GM12892 (cell line): ENCODE results near the gene PTGS1.
"Not testable (repeated sequence)": the region's sequence is repeated elsewhere in the genome, so short reads cannot be mapped to it uniquely, and the experiment has no call there.

Source experiments
- DNase-seq: peaks from one replicate; pipeline ENCODE4 v3.0.0; 2011; ENCODE audit not compliant: insufficient read length
- FAIRE-seq: peaks from 2 replicates; lab custom pipeline; 2011; peaks lifted over from hg19 to GRCh38; lab: Jason Lieb, UNC
- POLR2A ChIP-seq: IDR thresholded peaks from 2 replicates; pipeline ENCODE4 v1.6.1; 2011; ENCODE audit warnings: low read depth, low read length, control low read depth
- POLR2AphosphoS5 ChIP-seq: IDR thresholded peaks from 2 replicates; pipeline ENCODE4 v1.6.1; 2011; ENCODE audit warnings: low read depth, low read length, control low read depth
- TAF1 ChIP-seq: IDR thresholded peaks from 2 replicates; pipeline ENCODE4 v1.6.1; 2011; ENCODE audit warnings: low read depth, mild to moderate bottlenecking, control low read depth, low read length, borderline replicate concordance

PTGS1 gene

DNA sequence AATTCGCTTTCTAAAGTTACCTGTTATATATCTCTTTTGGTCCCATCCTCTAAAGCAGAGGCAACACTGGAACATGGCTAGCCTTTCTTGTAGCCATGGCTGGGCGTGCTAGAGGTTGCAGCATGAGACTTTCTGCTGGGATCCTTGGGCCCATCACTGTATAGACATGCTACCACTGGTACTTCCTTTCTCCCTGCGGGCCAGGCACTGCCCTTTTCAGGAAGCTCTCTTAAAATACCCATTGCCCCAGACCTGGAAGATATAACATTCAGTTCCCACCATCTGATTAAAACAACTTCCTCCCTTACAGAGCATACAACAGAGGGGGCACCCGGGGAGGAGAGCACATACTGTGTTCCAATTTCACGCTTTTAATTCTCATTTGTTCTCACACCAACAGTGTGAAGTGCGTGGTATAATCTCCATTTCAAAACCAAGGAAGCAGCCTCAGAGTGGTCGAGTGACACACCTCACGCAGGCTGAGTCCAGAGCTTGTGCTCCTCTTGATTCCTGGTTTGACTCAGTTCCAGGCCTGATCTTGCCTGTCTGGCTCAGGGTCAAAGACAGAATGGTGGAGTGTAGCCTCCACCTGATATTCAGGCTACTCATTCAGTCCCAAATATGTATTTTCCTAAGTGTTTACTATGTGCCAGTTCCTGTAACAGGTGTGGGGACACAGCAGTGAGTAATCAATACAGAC, 22.6 kb downstream of the PTGS1 start:
- FAIRE-seq (no peak), DNase-seq (no peak)
- TF ChIP-seq POLR2AphosphoS5: no peak
- TF ChIP-seq TAF1: no peak
- no peak for TF ChIP-seq POLR2A

DNA sequence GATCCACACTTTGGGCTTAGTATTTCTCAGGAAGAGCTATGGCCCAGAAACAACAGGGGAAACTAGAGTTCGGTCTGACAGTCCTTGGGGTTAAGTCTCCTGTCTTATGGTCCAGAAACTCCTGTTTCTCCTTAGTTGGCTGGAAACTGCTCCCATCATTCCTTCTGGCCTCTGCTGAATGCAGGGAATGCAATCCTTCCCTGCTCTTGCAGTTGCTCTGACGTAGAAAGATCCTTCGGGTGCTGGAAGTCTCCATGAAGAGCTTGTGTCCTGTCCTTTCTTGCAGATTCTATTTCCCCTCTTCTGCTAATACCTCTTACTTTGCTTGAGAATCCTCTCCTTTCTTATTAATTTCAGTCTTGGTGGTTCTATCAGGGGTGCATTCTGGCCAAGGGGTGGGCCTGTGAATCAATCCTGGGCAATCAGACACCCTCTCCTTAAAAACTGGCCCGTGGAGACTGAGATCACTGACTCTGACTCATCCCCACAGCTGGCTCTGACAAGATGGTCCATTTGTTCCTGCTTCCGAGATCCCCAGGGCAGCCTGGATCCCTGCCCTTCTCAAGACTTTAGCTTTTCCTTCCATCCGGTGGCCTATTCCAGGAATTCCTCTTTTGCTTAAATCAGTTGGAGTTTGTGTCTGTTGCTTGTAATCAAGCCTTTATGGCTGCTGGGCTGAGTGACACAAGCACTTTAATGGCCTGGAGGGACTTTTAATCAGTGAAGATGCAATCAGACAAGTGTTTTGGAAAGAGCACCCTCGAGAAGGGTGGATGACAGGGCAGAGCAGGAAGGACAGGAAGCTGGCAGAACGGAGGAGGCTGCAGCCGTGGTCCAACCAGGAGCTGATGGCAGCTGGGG, 23.7 kb downstream of the PTGS1 start:
- TF ChIP-seq POLR2A: no peak
- TF ChIP-seq TAF1: no peak
- TF ChIP-seq POLR2AphosphoS5: no peak
- FAIRE-seq (no peak), DNase-seq (no peak)

DNA sequence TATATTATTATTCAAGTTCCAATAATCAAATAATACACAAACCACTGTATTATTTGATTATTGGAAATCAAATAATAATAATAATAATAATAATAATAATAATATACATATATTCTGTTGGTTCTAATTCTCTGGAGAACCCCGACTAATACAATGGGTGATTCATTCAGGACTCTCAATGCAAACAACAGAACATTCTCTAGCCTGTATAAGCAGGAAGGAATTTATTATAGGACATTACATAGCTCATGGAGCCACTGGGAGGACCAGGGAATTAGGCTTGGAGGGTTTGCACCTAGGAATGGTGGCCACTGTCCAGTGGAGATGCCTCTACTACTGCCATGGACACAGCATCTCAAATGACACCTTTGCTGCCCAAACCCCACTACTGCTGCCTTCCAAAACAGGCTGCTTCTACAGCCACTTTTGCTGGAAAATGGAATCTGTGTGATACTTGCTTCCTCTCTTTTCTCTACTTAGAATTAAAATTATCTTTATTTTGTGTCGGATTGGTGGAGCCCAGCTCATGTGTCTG, 25.9 kb downstream of the PTGS1 start:
- TF ChIP-seq POLR2A (no peak), TAF1 (no peak), POLR2AphosphoS5 (no peak)
- DNase-seq: no peak
- FAIRE-seq: no peak

DNA sequence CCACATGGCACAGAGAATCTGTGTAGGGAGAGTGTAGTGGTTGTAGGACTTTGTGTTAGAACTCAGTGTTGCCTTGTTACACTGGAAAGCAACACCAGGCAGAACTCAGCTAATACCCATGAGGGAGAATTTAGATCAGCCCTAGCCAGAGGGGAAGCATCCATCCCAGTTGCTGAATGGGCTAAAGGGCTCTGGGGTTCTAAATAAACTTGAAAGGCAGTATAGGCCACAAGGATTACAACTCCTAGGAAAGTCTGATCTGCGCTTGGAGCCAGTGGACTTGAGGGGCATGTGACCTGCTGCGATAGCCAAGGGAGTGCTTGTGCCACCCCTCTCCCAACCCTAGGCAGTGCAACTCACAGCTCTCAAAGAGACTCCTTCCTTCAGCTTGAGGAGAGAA, 26.9 kb downstream of the PTGS1 start:
- DNase-seq (no peak), FAIRE-seq (no peak)
- TF ChIP-seq TAF1 (no peak), POLR2AphosphoS5 (no peak), POLR2A (no peak)

DNA sequence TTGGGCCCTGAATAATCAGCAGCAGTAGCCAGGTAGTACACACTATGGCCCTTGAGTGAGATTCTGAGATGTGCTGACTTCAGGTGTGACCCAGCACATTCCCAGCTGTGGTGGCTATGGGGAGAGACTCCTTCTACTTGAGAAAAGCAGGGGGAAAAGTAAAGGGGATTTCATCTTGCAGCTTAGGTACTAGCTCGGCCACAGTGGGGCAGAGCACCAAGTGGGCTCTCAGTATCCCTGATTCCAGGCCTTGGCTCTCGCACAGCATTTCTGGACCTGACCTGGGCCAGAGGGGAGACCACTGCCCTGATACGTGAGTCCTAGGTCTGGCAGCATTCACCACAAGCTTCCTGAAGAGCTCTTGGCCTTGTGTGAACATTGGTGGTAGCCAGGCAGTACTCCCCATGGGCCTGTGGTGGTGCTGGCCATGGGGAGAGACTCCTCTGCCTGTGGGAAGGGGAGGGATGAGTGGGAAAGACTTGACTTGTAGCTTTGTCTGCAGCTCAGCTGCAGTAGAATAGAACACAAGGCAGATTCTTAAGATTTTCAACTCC, 27.6 kb downstream of the PTGS1 start:
- TF ChIP-seq POLR2AphosphoS5: no peak
- no peak for TF ChIP-seq TAF1
- TF ChIP-seq POLR2A: no peak
- FAIRE-seq (no peak), DNase-seq (no peak)

DNA sequence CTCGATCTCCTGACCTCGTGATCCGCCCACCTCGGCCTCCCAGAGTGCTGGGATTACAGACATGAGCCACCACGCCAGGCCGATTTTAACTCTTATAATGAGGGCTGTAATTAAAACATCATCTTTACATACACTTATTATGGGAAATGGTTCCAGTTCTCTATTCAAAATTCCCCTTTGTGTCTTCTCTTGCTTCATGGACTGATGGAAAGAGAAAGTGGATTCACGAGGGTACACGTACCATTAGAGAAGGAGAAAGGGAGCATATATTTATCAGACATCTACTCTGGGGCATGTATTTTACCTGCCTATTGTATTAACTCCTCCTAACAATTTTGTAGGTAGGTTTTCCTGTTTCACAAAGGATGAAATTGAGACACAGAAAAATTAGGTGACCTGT, 31.1 kb downstream of the PTGS1 start:
- FAIRE-seq (no peak), DNase-seq (no peak)
- TF ChIP-seq POLR2A (no peak), TAF1 (no peak), POLR2AphosphoS5 (no peak)

DNA sequence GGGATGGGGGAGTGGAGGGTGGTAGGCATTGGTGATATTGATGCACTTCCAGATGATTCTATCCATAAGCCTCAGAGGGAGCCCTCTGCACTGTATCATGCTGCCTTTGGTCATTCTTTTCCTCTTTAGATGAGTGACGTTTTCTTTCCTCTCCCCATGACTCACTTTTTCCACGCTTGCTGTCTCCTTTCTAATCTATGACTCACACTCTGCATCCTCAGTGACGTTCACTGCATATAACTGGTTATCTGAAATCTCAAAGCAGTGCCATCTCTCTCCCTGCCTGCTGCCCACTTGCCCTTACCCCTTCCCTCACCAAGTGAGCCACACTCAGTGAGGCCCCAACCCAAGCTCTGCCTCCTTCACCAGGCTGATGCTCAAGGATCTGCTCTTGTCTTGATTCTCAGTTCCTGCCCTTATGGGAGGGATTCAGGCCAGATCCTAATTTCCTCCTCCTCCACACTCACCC, 31.6 kb downstream of the PTGS1 start:
- FAIRE-seq: no peak
- TF ChIP-seq POLR2AphosphoS5 (no peak), TAF1 (no peak), POLR2A (no peak)
- DNase-seq: no peak

DNA sequence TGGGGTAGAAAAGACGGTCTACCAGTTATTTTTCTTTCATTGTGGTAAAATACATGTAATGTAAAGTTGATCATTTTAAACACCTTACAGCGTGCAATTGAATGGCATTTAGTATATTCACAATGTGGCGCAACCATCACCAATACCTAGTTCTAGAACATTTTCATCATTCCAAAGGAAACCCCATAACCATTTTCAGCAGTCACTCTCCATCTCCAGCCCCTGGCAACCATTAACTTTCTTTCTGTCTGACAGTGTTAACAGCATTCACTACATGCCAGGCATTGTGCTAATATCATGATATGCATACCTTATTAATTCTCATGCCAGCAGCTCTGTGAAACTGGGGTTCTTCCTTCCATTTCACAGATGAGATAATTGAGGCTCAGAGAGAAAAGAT, 32.0 kb downstream of the PTGS1 start:
- DNase-seq (no peak), FAIRE-seq (no peak)
- TF ChIP-seq POLR2A (no peak), TAF1 (no peak), POLR2AphosphoS5 (no peak)

DNA sequence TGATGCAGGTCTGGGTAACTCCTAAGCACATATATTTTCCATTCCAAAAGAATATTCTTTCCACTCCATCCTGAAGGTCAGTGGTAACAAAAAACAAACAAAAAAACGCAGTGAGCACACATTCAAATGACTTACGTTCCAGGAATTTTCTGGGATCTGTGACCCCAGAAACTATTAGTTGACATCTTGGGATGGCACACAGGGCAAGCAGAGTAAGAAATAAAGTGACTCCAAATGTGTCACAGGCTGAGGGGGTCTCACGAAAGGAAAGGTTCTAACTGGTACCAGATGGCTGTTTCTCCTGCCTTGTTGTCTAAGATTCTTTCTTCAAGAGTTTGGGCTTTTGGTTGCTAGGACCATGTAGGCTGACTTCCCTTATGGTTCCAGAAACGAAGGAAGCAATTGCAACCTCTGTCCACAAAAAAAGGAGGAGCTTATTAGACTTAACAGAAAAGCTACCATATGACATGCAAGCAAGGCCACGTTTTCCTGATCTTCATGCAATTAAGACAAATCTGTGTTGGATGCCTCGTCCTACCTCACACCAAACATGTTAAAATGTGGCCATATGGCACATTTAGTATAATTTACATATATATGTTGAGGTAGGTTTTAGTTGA, 32.7 kb downstream of the PTGS1 start:
- no peak for FAIRE-seq
- TF ChIP-seq TAF1: no peak
- TF ChIP-seq POLR2A: no peak
- TF ChIP-seq POLR2AphosphoS5: no peak
- DNase-seq: no peak

DNA sequence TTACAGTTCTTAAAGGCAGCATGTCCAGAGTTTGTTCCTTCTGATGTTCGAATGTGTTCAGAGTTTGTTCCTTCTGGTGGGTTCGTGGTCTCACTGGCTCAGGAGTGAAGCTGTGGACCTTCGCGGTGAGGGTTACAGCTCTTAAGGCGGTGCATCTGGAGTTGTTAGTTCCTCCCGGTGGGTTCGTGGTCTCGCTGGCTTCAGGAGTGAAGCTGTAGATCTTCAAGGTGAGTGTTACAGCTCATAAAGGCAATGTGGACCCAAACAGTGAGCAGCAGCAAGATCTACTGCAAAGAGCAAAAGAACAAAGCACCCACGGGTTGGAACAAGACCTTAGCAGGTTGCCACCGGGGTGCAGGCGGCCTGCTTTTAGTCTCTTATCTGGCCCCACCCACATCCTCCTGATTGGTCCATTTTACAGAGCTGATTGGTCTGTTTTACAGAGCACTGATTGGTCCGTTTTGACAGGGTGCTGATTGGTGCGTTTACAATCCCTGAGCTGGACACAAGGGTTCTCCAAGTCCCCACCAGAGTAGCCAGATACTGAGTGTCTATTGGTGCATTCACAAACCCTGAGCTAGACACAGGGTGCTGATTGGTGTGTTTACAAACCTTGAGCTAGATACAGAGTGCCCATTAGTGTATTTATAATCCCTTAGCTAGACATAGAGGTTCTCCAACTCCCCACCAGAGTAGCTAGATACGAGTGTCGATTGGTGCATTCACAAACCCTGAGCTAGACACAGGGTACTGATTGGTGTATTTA, 34.7 kb downstream of the PTGS1 start:
- not testable (repeated sequence) for FAIRE-seq, DNase-seq
